HG03135 (cell line): ENCODE data around the gene PLEKHA8.
A peak's percentile ranks its signal among the peaks of the same experiment; 100 is the strongest.

Experiments
- ATAC-seq: cut with Tn5 transposase; IDR thresholded peaks from one replicate; pipeline ENCODE4 v1.9.1; 2021; ENCODE audit warnings: mild to moderate bottlenecking, moderate library complexity; ENCODE audit not compliant: unreplicated experiment

The PLEKHA8 gene, protein sequence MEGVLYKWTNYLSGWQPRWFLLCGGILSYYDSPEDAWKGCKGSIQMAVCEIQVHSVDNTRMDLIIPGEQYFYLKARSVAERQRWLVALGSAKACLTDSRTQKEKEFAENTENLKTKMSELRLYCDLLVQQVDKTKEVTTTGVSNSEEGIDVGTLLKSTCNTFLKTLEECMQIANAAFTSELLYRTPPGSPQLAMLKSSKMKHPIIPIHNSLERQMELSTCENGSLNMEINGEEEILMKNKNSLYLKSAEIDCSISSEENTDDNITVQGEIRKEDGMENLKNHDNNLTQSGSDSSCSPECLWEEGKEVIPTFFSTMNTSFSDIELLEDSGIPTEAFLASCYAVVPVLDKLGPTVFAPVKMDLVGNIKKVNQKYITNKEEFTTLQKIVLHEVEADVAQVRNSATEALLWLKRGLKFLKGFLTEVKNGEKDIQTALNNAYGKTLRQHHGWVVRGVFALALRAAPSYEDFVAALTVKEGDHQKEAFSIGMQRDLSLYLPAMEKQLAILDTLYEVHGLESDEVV

DNA sequence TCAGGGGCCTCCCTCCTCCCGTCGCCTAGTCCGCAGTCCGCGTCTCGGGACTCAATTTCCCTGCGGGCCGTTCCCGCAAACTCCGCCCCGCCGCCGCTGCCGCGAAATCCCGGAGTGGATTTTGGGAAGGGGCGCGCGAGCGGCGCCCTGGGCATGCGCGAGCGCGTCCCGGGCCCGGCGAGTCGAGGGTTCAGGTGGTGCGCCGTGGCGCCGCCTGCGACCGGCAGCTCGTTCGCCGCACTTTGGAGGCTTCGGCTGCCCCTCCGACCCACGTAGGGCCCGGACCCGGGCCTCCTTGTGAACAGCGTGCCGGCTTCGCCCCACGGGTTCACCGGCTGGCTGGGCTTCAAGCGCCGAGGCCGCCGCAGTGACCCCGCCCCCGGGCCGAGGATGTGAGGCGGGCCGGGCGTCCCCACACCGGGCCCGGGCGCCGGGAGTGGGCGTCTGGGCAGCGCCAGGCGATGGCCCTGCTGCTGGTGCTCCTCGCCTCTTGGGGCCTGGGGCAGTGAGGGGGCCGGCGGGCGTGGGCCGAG lies at the start of gene PLEKHA8:
TSS of gene PLEKHA8 (plus strand) at position 197 of the 533 bp plus-strand sequence. CDS start 351 bp downstream, outside the sequence.
- ATAC-seq = peak; percentile 43

DNA sequence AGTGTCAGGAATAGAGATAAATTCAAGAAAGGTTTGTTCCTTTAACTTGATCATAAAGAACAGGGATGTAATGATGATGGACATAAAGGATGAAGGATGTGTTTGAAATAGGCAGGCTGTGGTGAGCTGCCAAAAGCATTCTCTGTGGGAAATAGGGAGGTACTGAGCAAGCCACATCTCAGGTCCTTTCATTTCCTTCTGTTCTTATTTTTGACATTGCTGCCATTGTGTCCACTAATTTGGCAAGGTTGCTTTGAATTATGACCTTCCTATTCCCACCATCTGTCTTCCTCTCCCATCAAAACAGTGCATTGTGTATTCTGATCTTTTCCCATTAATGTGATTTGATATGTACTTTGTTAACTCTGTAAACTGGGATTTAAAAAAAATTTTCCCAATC lies 48.1 kb upstream of the PLEKHA8 start:
- no peak for ATAC-seq

DNA sequence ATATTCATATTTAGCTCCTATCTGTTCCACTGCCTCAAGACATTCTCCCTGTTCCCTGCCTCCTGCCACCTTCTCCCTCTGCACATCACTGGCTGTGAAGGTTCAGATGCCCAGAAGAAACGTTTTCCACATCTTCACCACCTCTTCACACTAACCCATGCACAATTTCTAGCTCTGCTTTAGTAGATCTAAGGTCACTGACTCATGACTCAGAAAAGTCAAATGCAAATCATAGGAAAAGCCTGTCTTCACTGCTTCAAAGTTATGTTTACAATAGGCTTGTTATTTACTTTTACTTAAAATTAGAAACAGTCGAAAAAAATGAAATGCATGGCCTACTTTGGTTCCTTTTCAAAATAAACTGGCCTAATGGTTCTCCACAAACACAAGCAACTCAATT lies 41.1 kb upstream of the PLEKHA8 start:
- ATAC-seq = no peak

DNA sequence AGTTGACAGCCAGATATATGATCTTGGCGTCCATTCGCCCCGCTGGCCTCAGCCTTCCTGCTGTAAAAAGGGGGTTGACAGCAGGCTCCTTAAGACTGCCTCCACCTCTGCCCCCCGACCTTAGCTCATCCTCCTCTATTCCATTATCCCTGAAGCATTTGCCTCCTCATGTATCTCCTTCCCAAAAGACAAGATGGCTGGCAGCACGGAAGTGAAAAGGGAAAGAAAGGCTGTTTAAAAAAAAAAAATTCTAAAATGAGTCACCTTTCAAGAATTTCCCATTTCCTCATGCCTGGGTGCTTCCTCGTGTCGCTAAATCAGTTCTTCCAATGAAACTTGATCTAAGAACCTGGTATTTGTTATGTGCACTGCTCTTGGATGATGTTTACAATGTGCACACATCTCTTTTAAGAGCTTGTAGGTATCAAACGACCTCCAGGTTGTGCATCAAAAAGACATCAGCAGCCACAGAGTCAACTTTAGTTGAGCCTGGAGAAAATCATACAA lies 40.3 kb upstream of the PLEKHA8 start:
- ATAC-seq = no peak

DNA sequence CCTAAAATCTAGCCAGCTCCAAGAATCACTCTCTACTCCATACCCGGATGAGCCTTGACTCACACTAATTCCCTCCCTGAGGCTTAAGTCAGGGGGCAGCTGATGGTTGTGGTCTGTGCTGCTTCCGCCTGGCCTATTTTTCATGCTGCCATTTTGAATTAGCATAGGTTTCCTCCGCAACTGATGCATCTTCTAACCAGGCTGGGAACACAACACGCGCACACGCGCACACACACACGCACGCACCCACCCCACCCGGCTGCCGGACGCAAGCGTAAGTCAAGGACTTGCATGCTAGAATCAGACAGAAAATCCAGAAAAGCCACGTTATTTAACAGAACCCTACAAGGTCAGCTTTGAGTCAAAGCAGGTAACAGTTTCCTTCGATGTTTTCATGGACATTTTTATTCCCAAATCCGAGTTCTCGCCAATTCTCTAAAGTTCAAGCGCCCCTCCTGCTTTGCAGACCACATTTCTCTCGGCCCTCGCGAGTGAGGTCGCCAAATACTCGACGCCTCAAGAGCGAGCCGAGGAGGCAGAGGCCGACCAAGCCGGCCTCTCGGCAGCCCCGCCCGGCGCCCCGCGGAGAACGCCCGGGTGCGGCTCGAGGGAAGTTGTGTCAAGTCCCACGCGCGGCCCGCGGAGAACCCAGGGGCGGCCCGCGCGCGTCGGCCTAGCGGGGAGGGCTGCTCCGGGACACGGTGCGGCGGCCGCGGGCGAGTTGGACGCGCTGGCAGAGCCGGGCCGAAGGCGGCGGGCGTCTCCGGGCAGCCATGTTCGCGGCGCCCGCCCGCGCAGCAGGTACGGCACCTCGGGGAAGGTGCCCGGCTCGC lies 39.6 kb upstream of the PLEKHA8 start:
- ATAC-seq = peak; percentile 33

DNA sequence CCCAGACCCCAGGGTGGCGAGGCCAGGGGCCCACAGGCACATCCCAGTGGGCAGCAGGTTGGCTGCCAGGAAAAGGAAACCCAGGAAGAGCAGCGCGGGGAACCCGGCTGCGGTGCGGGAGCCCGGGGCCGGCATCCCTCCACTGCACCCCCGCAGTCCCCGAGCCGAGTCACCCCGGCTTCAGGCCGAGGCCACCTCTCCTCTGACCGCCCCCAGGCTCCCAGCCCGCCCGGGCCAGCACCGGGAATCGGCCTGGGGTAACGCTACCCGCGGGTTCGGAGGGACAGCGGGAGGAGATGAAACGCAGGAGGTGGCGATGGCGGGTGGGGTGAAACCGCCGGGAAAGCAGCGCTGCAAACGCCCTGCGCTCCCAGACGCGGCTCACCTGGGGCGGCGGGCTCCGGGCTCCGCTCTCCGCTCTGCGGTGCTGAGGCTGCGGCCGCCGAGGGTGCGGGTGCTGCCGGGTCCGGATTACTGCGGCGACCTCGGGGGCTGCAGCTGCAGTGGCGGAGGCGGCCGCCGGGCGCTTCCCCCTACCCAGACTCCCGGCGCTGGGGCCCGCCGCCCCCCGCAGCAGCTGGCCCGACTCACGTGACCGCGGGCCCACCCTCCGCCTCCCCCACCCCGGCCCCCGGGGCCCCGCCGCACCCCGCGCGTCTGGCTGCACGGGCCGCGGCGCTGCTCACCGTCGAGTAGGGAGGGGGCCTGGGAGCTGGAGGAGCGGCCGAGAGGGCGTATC lies 38.8 kb upstream of the PLEKHA8 start, which contains the start of gene SCRN1:
TSS of gene SCRN1 (minus strand) at position 545 of the 739 bp plus-strand sequence. CDS start 20,734 bp downstream, outside the sequence.
- peak; percentile 42 for ATAC-seq

DNA sequence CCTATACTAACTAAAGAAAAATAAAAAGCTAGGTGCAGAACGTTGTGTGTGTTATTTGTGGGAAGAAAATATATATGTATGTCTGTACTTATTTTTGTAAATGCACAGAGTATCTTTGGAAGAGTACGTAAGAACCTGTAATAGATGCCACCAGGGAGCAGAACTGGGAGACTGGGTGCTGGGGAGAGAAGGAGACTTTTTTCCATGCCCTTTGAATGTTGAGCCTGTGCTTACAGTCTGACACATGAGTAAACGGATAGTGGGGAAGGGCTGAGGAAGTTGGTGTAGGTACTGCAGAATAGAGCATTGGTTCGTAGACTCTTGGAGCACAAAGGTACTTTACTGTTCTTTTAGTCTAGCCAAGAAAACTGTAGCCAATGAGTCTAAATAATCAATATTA lies 37.3 kb upstream of the PLEKHA8 start:
- ATAC-seq = no peak

DNA sequence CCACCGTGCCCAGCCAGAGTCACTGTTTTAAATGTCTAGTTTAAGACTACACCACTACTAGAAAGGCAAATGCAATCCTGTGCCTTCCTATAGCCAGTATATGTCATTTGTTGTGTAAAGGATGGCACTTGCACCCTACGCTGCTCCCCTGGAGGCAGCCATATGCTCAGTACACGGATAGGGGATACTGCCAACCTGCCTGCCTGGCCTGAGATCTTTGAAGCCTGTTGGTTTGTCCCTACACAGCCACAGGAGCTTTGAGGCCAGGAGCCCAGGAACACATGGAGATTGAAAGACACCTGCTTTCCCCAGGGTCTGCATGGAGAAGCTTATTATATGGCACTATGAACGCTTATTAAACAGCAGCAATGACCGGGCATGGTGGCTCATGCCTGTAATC lies 36.3 kb upstream of the PLEKHA8 start:
- no peak for ATAC-seq

DNA sequence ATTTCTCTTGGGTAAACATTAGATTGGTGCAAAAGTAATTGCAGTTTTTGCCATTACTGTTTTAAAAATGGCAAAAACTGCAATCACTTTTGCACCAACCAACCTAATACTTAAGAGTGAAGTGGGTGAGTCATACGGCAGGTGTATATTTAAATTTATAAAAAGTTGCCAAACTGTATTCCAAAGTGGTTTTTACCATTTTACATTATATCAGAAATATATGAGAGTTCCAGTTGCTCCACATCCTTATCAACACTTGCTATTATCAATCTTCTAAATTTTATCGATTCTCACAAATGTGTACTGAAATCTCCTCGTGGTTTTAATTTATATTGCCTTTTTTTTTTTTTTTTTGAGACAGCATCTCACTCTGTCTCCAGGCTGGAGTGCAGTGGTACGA lies 35.1 kb upstream of the PLEKHA8 start:
- no peak for ATAC-seq

DNA sequence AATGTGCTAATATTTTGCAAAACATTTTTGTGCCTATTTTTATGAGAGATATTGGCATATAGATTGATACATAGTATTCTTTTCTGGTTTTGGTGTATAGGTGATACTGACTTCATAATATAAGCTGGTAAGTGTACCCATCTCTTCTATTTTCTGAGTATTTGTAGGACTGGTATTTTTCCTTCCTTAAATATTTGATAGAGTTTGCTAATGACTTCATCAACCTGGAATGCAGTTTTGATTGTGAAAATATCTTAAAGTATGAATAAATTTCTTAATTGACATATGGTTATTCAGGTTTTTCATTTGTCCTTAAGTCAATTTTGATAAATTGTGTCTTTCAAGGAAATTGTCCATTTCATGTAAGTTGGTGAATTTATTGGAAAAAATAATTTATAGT lies 32.6 kb upstream of the PLEKHA8 start:
- ATAC-seq = no peak

DNA sequence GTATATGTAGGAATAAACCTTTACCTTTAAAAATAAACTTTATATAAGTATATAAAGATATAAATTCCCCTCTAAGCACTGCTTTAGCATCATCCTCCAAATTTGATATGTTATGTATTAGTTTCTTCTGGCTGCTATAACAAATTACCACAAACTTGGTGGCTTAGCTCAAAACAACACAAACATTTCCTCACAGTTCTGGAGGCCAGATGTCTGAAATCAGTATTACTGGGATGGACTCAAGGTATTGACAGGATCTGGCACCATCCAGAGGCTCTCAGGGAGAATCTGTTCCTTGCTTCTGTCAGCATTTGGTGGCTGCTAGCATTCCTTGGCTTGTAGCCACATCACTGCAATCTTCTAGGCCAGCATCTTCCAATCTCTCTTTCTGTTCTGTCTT lies 31.9 kb upstream of the PLEKHA8 start:
- ATAC-seq = no peak

DNA sequence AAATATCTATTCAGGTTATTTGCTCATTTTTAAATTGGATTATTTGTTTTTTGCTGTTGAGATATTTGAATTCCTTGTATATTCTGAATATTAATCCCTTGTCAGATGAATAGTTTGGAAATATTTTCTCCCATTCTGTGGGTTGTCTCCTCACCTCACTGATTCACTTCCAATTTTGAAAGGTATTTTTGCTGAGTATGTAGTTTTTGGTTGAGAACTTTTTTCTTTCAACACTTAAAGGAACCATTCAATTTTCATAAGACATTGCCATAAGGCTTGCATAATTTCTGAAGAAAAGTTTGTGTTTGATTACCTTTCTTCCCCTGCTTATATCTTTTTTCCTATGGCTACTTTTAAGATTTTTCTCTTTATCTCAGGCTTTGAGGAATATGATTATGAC lies 29.7 kb upstream of the PLEKHA8 start:
- ATAC-seq = no peak

DNA sequence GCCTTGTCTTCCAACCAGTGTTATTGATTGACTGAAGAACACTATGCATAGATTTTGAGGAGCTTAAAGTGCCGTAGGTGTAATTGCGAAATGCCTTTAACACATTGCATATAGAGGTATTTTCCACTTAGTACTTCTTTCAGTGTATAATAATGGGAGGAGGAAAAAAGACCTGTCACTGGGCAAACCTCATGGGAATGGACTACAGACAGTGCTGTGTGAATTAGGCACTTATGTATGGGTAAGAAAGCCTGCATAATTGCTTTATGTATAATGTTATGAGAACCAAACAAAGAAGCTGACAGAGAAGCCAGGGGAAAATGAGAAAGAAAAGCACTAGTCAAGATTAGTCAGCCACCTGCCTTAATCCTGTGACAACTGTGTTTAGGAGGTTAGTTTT lies 26.2 kb upstream of the PLEKHA8 start:
- no peak for ATAC-seq

DNA sequence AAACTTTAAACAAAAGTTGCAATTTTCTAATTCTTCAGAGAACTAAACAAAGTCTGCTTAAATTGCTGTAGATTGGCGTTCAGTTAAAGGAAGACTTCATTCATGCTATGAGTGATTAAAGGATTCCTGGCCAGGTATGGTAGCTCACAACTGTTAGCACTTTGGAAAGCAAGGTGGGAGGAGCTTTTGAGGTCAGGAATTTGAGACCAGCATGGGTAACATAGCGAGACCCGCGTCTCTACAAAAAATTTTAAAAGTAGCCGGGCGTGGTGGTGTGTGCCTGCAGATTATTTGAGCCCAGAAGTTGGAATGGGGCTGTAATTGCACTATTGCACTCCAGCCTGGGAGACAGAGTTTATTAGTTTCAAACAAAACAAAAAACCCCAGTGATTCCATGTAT lies 25.1 kb upstream of the PLEKHA8 start:
- no peak for ATAC-seq

DNA sequence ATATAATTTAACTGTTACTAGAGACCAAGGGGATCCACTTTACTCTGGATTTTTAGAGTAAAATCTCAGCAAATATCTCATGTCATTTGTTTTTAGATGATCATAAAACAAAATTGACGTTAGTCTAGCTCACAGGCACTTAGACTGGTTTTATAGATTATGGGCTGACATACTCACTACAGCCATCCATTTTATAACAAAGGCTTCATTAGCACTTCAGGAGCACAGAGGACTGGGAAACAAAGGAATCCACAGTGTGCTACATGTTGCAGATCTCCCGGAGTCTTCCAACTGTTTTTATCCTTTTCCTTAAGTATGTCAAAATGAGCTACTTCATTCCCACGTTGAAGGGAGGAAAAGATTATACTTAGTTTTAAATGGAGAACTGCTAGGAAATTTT lies 22.7 kb upstream of the PLEKHA8 start:
- no peak for ATAC-seq

DNA sequence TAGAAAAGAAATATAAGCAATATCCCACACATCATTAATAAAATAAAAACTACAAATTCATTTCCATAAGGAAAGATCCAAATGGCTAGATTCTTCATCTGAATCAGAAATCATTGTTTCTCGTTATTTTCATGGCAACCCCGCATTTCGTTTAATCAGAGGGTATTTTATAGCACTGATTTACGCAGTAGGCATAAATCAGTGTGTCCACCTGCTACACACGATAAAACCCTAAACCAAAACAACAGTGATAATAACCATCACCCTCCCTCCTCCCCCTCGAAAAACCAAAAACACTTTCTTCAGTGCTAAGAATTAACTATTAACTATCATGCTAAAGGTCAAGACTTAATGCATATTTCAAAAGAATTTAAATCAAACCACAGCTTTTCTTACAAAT lies 18.2 kb upstream of the PLEKHA8 start:
- no peak for ATAC-seq

DNA sequence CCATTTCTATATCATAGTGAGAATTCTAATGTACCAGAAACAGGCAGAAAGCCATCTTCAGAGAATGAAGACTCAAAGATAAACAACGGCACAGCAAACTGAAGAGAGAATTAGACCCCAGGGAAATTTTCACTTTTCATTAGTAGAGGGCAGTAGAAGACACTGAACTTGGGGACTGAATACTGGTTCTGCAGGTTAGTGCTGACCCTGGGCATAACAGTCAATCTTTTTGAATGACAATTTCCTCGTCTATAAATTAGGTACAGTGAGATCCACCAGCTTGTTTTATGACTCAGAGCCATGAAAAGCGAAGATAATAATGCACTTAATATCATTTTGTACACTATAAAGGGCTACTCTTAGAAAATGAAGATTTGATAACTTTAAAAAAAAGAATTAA lies 15.5 kb upstream of the PLEKHA8 start:
- ATAC-seq = no peak

DNA sequence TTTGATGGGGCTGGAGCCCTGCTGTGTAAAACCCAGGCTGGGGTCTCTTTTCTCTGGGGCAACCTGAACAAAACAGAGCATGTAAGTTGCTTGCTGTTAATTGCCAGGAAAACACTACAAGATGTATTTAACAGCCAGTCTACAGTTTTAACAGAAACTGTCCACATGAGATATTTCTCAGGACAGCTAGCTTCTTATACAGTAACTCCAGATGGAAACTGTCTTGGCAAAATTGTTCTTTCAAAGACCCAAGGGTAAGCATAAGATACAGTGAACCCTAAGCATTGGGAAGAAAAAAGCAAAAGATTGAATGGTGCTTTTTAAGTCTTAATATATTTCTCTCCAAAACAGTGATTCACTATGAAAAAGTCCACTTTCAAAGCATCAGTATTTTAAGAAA lies 9.8 kb upstream of the PLEKHA8 start:
- ATAC-seq = no peak

DNA sequence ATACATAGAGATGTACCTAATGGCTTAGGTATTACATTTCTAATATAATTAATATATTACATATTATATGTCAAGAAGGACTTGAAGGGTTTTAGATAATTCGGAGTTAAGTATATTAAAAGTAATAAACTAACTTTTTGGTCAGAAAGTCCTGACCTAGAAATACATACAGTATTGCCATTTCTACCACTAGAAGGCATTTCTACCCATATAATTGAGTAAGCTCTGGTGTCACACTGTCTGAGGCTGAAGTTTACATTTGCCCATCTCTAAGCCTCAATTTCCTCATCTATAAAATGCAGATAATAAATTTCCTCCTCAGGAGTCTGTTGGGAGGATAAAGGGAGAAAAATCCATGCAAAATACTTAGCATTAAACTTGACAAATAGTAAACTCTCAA lies 8.8 kb upstream of the PLEKHA8 start:
- ATAC-seq = no peak

DNA sequence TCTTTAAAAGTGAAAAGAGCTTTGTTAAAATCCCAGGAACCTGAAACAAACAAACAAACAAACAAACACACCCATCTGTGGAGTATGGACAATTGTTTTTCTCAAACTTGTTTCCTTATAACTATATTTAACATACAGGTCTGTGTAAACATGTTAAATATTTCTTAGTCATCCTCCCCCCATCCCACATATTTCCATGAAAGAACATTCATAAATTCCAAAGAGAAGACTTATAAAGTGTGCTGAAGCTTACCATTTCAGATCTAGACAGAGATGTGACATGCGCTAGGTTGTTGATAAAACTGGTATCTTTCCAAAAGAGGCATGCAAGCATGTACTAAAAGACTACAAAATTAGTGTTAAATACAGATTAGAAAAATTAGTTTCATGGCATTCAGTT lies 8.3 kb upstream of the PLEKHA8 start:
- no peak for ATAC-seq

DNA sequence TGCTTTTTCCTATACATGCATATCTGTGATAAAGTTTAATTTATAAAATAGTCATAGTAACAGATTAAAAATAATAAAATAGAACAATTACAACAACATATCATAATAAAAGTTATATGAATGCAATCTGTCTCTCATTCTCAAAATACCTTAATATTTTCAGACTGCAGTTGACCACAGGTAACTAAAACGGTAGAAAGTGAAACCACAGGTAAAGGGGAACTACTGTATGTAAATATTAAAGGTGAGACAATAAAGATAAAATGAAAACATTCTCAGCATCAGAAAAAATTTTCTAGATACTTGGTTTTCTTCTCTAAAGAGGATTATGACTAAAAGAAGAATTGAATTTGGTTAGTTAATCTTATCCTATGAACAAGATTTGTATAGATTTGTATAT lies 7.7 kb upstream of the PLEKHA8 start:
- no peak for ATAC-seq
